ENCODE measurements around the gene RSL24D1. TPM values are rescaled to one million over a fixed set of nuclear protein-coding genes. Genes with fewer than 3 reads are reported as not detected.

The RSL24D1 gene
- polyA plus RNA-seq: 100 to 1,000 TPM in 2 of 3 donors, 10 to 100 TPM in 1; 76.2 to 123 (median 105) TPM

- H3K4me3 Mint-ChIP-seq: no peak within 1 kb of the TSS
- no peak within 1 kb of the TSS for H3K27ac Mint-ChIP-seq
- peak; percentile 95 to 97 (median 96) for DNase-seq
- H3K4me1 Mint-ChIP-seq: peaks cover 8 to 10% of the 10 kb centered on the region in 2 donors
- H3K36me3 Mint-ChIP-seq: peaks cover 0 to 4% (median 0%) of the 10 kb centered on the region in 3 donors
- no peaks in the 10 kb centered on the region for H3K9me3 Mint-ChIP-seq
- H3K27me3 Mint-ChIP-seq (ENCODE audit: low read depth in 3 of 3): peaks cover 0 to 3% (median 2%) of the 10 kb centered on the region in 3 donors
These were observed at the start of gene RSL24D1 for GRCh38 chr15:55196458-55197361. Gene RSL24D1 (minus strand): TSS chr15:55196941. CDS start chr15:55196890, 51 bp downstream.

GRCh38 chr15:55245059-55245458 lies 48.3 kb upstream of the RSL24D1 start:
- DNase-seq: no peak
- Mint-ChIP-seq H3K4me3 (peak overlapping the region in 1 of 5 donors; percentile 12), H3K36me3 (peaks cover 0 to 3% (median 3%) of the 10 kb centered on the region in 3 donors), H3K9me3 (no peaks in the 10 kb centered on the region), H3K4me1 (peaks cover 66 to 86% of the 10 kb centered on the region in 2 donors), H3K27ac (peak overlapping the region in 2 of 6 donors; percentile 44 to 50), H3K27me3 (ENCODE audit: low read depth in 3 of 3) (peaks cover 0 to 3% (median 3%) of the 10 kb centered on the region in 3 donors)

- Mint-ChIP-seq H3K36me3 (peaks cover 0 to 1% (median 0%) of the 10 kb centered on the region in 3 donors), H3K27me3 (ENCODE audit: low read depth in 3 of 3) (no peaks in the 10 kb centered on the region), H3K4me3 (no peak overlapping the region), H3K9me3 (no peaks in the 10 kb centered on the region), H3K4me1 (peaks cover 57 to 83% of the 10 kb centered on the region in 2 donors), H3K27ac (peak overlapping the region in 4 of 6 donors; percentile 4 to 73 (median 48))
- DNase-seq: no peak
These were observed 45.1 kb upstream of the RSL24D1 start for GRCh38 chr15:55241891-55242290.

GRCh38 chr15:55241186-55241585 lies 44.4 kb upstream of the RSL24D1 start:
- Mint-ChIP-seq H3K9me3 (no peaks in the 10 kb centered on the region), H3K27me3 (ENCODE audit: low read depth in 3 of 3) (no peaks in the 10 kb centered on the region), H3K4me3 (peak overlapping the region in 1 of 5 donors; percentile 0), H3K27ac (peak overlapping the region in 3 of 6 donors; percentile 3 to 47 (median 30)), H3K4me1 (peaks cover 52 to 80% of the 10 kb centered on the region in 2 donors), H3K36me3 (peaks cover 0 to 3% (median 0%) of the 10 kb centered on the region in 3 donors)
- no peak for DNase-seq

- peak overlapping the region in 4 of 5 donors; percentile 19 to 54 (median 42) for H3K4me3 Mint-ChIP-seq
- H3K4me1 Mint-ChIP-seq: peaks cover 55 to 76% of the 10 kb centered on the region in 2 donors
- DNase-seq: peak in 1 of 3 donors; percentile 33
- no peaks in the 10 kb centered on the region for H3K9me3 Mint-ChIP-seq
- H3K36me3 Mint-ChIP-seq: peaks cover 0 to 3% (median 0%) of the 10 kb centered on the region in 3 donors
- H3K27ac Mint-ChIP-seq: peak overlapping the region; percentile 14 to 88 (median 47)
- H3K27me3 Mint-ChIP-seq (ENCODE audit: low read depth in 3 of 3): no peaks in the 10 kb centered on the region
These were observed 43.5 kb upstream of the RSL24D1 start for GRCh38 chr15:55240125-55240760.

GRCh38 chr15:55239440-55240124 lies 42.8 kb upstream of the RSL24D1 start:
- peaks cover 50 to 69% of the 10 kb centered on the region in 2 donors for H3K4me1 Mint-ChIP-seq
- no peaks in the 10 kb centered on the region for H3K27me3 Mint-ChIP-seq (ENCODE audit: low read depth in 3 of 3)
- H3K9me3 Mint-ChIP-seq: no peaks in the 10 kb centered on the region
- no peak for DNase-seq
- peak overlapping the region; percentile 24 to 88 (median 68) for H3K27ac Mint-ChIP-seq
- peak overlapping the region in 1 of 5 donors; percentile 31 for H3K4me3 Mint-ChIP-seq
- H3K36me3 Mint-ChIP-seq: peaks cover 0 to 4% (median 1%) of the 10 kb centered on the region in 3 donors

- peaks cover 6 to 11% (median 7%) of the 10 kb centered on the region in 3 donors for H3K36me3 Mint-ChIP-seq
- no peaks in the 10 kb centered on the region for H3K9me3 Mint-ChIP-seq
- no peak overlapping the region for H3K4me3 Mint-ChIP-seq
- no peak for DNase-seq
- no peaks in the 10 kb centered on the region for H3K27me3 Mint-ChIP-seq (ENCODE audit: low read depth in 3 of 3)
- peak overlapping the region in 1 of 6 donors; percentile 32 for H3K27ac Mint-ChIP-seq
- H3K4me1 Mint-ChIP-seq: peaks cover 50 to 68% of the 10 kb centered on the region in 2 donors
These were observed 42.1 kb upstream of the RSL24D1 start for GRCh38 chr15:55238877-55239276.

GRCh38 chr15:55237219-55238130 lies 40.7 kb upstream of the RSL24D1 start:
- H3K27me3 Mint-ChIP-seq (ENCODE audit: low read depth in 3 of 3): no peaks in the 10 kb centered on the region
- no peak overlapping the region for H3K27ac Mint-ChIP-seq
- peaks cover 45 to 59% of the 10 kb centered on the region in 2 donors for H3K4me1 Mint-ChIP-seq
- no peak for DNase-seq
- no peak overlapping the region for H3K4me3 Mint-ChIP-seq
- peaks cover 6 to 14% (median 7%) of the 10 kb centered on the region in 3 donors for H3K36me3 Mint-ChIP-seq
- no peaks in the 10 kb centered on the region for H3K9me3 Mint-ChIP-seq

GRCh38 chr15:55235546-55236036 lies 38.9 kb upstream of the RSL24D1 start:
- H3K9me3 Mint-ChIP-seq: no peaks in the 10 kb centered on the region
- peaks cover 46 to 59% of the 10 kb centered on the region in 2 donors for H3K4me1 Mint-ChIP-seq
- DNase-seq: no peak
- H3K27ac Mint-ChIP-seq: peak overlapping the region in 3 of 6 donors; percentile 6 to 30 (median 12)
- no peaks in the 10 kb centered on the region for H3K27me3 Mint-ChIP-seq (ENCODE audit: low read depth in 3 of 3)
- H3K4me3 Mint-ChIP-seq: no peak overlapping the region
- peaks cover 7 to 14% (median 10%) of the 10 kb centered on the region in 3 donors for H3K36me3 Mint-ChIP-seq

GRCh38 chr15:55234800-55235104 lies 38.0 kb upstream of the RSL24D1 start:
- no peaks in the 10 kb centered on the region for H3K27me3 Mint-ChIP-seq (ENCODE audit: low read depth in 3 of 3)
- DNase-seq: no peak
- no peak overlapping the region for H3K4me3 Mint-ChIP-seq
- H3K4me1 Mint-ChIP-seq: peaks cover 45 to 59% of the 10 kb centered on the region in 2 donors
- peak overlapping the region in 2 of 6 donors; percentile 36 to 46 for H3K27ac Mint-ChIP-seq
- no peaks in the 10 kb centered on the region for H3K9me3 Mint-ChIP-seq
- H3K36me3 Mint-ChIP-seq: peaks cover 7 to 18% (median 10%) of the 10 kb centered on the region in 3 donors

GRCh38 chr15:55234104-55234799 lies 37.5 kb upstream of the RSL24D1 start:
- Mint-ChIP-seq H3K4me1 (peaks cover 43 to 56% of the 10 kb centered on the region in 2 donors), H3K27ac (peak overlapping the region in 3 of 6 donors; percentile 34 to 46 (median 36)), H3K4me3 (no peak overlapping the region)

GRCh38 chr15:55231455-55231854 lies 34.7 kb upstream of the RSL24D1 start:
- H3K36me3 Mint-ChIP-seq: peaks cover 7 to 24% (median 10%) of the 10 kb centered on the region in 3 donors
- peak overlapping the region in 1 of 5 donors; percentile 54 for H3K4me3 Mint-ChIP-seq
- H3K9me3 Mint-ChIP-seq: no peaks in the 10 kb centered on the region
- H3K27ac Mint-ChIP-seq: peak overlapping the region in 5 of 6 donors; percentile 34 to 78 (median 69)
- H3K4me1 Mint-ChIP-seq: peaks cover 35 to 37% of the 10 kb centered on the region in 2 donors
- no peak for DNase-seq
- H3K27me3 Mint-ChIP-seq (ENCODE audit: low read depth in 3 of 3): no peaks in the 10 kb centered on the region

More at GRCh38 chr15:55234104-55234799, 37.5 kb upstream of the RSL24D1 start:
- no peak for DNase-seq
- H3K27me3 Mint-ChIP-seq (ENCODE audit: low read depth in 3 of 3): no peaks in the 10 kb centered on the region
- peaks cover 7 to 20% (median 10%) of the 10 kb centered on the region in 3 donors for H3K36me3 Mint-ChIP-seq
- no peaks in the 10 kb centered on the region for H3K9me3 Mint-ChIP-seq
